H9 (cell line): ENCODE measurements around the gene ARMC5. TPM values are rescaled to one million over a fixed set of nuclear protein-coding genes. Genes with fewer than 3 reads are reported as not detected.

ENCODE experiments used
- DNase-seq: peaks from one replicate; pipeline ENCODE4 v3.0.0-alpha.2; 2017
- H2AFZ ChIP-seq: one replicate; pipeline ENCODE4 v1.6.1; 2013; ENCODE audit warnings: mild to moderate bottlenecking, low read length, control low read depth, moderate library complexity
- H2AK5ac ChIP-seq: 2 replicates; pipeline ENCODE4 v1.6.1; 2013; ENCODE audit warnings: low read length, control low read depth, mixed read lengths; ENCODE audit not compliant: insufficient read length
- H2BK120ac ChIP-seq: one replicate; pipeline ENCODE4 v1.6.1; 2013; ENCODE audit warnings: low read depth, mild to moderate bottlenecking, low read length, control low read depth, inconsistent platforms; ENCODE audit not compliant: poor library complexity, severe bottlenecking
- H2BK12ac ChIP-seq: 2 replicates; pipeline ENCODE4 v1.6.1; 2013; ENCODE audit warnings: low read length, control low read depth, mixed read lengths, low read depth; ENCODE audit not compliant: insufficient read length
- H2BK15ac ChIP-seq: 2 replicates; pipeline ENCODE4 v1.6.1; 2013; ENCODE audit warnings: low read depth, low read length, control low read depth
- H2BK20ac ChIP-seq: one replicate; pipeline ENCODE4 v1.6.1; 2013; ENCODE audit warnings: low read depth, mild to moderate bottlenecking, low read length, control low read depth, inconsistent platforms; ENCODE audit not compliant: poor library complexity, severe bottlenecking
- H2BK5ac ChIP-seq: 2 replicates; pipeline ENCODE4 v1.6.1; 2013; ENCODE audit warnings: low read length, control low read depth, mixed read lengths; ENCODE audit not compliant: insufficient read length
- H3K14ac ChIP-seq: 2 replicates; pipeline ENCODE4 v1.6.1; 2013; ENCODE audit warnings: low read length, control low read depth; ENCODE audit not compliant: insufficient read depth
- H3K18ac ChIP-seq: 2 replicates; pipeline ENCODE4 v1.6.1; 2013; ENCODE audit warnings: low read depth, mild to moderate bottlenecking, mixed read lengths, low read length, control low read depth; ENCODE audit not compliant: insufficient read length
- H3K23ac ChIP-seq: 2 replicates; pipeline ENCODE4 v1.6.1; 2013; ENCODE audit warnings: low read length, control low read depth, mixed read lengths, low read depth; ENCODE audit not compliant: insufficient read length
- H3K23me2 ChIP-seq: 2 replicates; pipeline ENCODE4 v1.6.1; 2013; ENCODE audit warnings: low read depth, mild to moderate bottlenecking, mixed read lengths, low read length, control low read depth; ENCODE audit not compliant: insufficient read length, poor library complexity, severe bottlenecking
- H3K27ac ChIP-seq: 2 replicates; pipeline ENCODE4 v1.5.1; 2013; ENCODE audit warnings: low read length, control low read depth, mixed read lengths, low read depth; ENCODE audit not compliant: insufficient read length
- H3K27me3 ChIP-seq: 2 replicates; pipeline ENCODE4 v1.6.1; 2013; ENCODE audit warnings: low read length, control low read depth, inconsistent platforms; ENCODE audit not compliant: insufficient read depth
- H3K4ac ChIP-seq: 2 replicates; pipeline ENCODE4 v1.6.1; 2013; ENCODE audit warnings: low read depth, mild to moderate bottlenecking, control low read depth, inconsistent platforms, low read length, moderate library complexity
- H3K4me1 ChIP-seq: 2 replicates; pipeline ENCODE4 v1.6.1; 2013; ENCODE audit warnings: low read length, control low read depth, inconsistent platforms; ENCODE audit not compliant: insufficient read depth
- H3K4me2 ChIP-seq: 2 replicates; pipeline ENCODE4 v1.6.1; 2013; ENCODE audit warnings: low read length, control low read depth, mixed read lengths; ENCODE audit not compliant: insufficient read length, insufficient read depth
- H3K56ac ChIP-seq: 2 replicates; pipeline ENCODE4 v1.6.1; 2013; ENCODE audit warnings: low read depth, mild to moderate bottlenecking, mixed read lengths, low read length, control low read depth; ENCODE audit not compliant: insufficient read length
- H3K79me1 ChIP-seq: 2 replicates; pipeline ENCODE4 v1.6.1; 2013; ENCODE audit warnings: low read depth, mild to moderate bottlenecking, moderate library complexity, low read length, control low read depth, inconsistent platforms; ENCODE audit not compliant: insufficient read depth, poor library complexity, severe bottlenecking
- H3K79me2 ChIP-seq: 2 replicates; pipeline ENCODE4 v1.6.1; 2013; ENCODE audit warnings: low read length, control low read depth, inconsistent platforms; ENCODE audit not compliant: insufficient read depth
- H3K9ac ChIP-seq: 2 replicates; pipeline ENCODE4 v1.6.1; 2013; ENCODE audit warnings: low read length, control low read depth, mixed read lengths; ENCODE audit not compliant: insufficient read length; ENCODE audit errors: extremely low read depth
- H3K9me3 ChIP-seq: one replicate; pipeline ENCODE4 v1.6.1; 2013; ENCODE audit warnings: low read depth, low read length, inconsistent platforms; ENCODE audit not compliant: control insufficient read depth
- H3T11ph ChIP-seq: one replicate; pipeline ENCODE4 v1.6.1; 2013; ENCODE audit warnings: mild to moderate bottlenecking, low read length, control low read depth, inconsistent platforms
- H4K20me1 ChIP-seq: one replicate; pipeline ENCODE4 v1.6.1; 2013; ENCODE audit not compliant: control insufficient read depth, insufficient read length, insufficient read depth
- H4K5ac ChIP-seq: 2 replicates; pipeline ENCODE4 v1.6.1; 2013; ENCODE audit warnings: low read depth, mild to moderate bottlenecking, mixed read lengths, low read length, control low read depth; ENCODE audit not compliant: insufficient read length
- H4K8ac ChIP-seq: replicated peaks from 2 replicates; pipeline ENCODE4 v1.6.1; 2013; ENCODE audit warnings: low read length, control low read depth, mixed read lengths, low read depth; ENCODE audit not compliant: insufficient read length
- H4K91ac ChIP-seq: 2 replicates; pipeline ENCODE4 v1.6.1; 2013; ENCODE audit warnings: low read depth, mild to moderate bottlenecking, moderate library complexity, mixed read lengths, low read length, control low read depth; ENCODE audit not compliant: insufficient read length
- H3K27ac Mint-ChIP-seq, 3 experiments: 2 replicates in 2 of 3; 3 replicates in 1 of 3; pipeline ENCODE4 v1.8.0; 2020 to 2021; ENCODE audit warnings: mixed read lengths in 3 of 3, mild to moderate bottlenecking in 1 of 3, moderate library complexity in 1 of 3
- H3K27me3 Mint-ChIP-seq: 2 replicates; pipeline ENCODE4 v1.8.0; 2021; ENCODE audit warnings: low read depth, mild to moderate bottlenecking, moderate library complexity, mixed read lengths
- H3K36me3 Mint-ChIP-seq, 3 experiments: 2 replicates in 2 of 3; 3 replicates in 1 of 3; pipeline ENCODE4 v1.8.0; 2020 to 2021; ENCODE audit warnings: low read depth in 3 of 3, mixed read lengths in 3 of 3; ENCODE audit not compliant: insufficient read depth in 1 of 3
- H3K4me1 Mint-ChIP-seq, 2 experiments: 2 replicates each; pipeline ENCODE4 v1.8.0; 2020; ENCODE audit warnings: mixed read lengths in 2 of 2
- H3K4me3 Mint-ChIP-seq, 2 experiments: 2 replicates in 1 of 2; 3 replicates in 1 of 2; pipeline ENCODE4 v1.8.0; 2020 to 2021; ENCODE audit warnings: mild to moderate bottlenecking in 2 of 2, mixed read lengths in 2 of 2, moderate library complexity in 1 of 2
- H3K9me3 Mint-ChIP-seq, 2 experiments: 2 replicates in 1 of 2; 3 replicates in 1 of 2; pipeline ENCODE4 v1.8.0; 2020; ENCODE audit warnings: mild to moderate bottlenecking in 2 of 2, mixed read lengths in 2 of 2, moderate library complexity in 1 of 2
- CTCF ChIP-seq: fragments of 200-600 bp; sonication (generic); conservative IDR thresholded peaks from 3 replicates; pipeline ENCODE4 v1.8.0; 2021; ENCODE audit warnings: antibody characterized with exemption, mild to moderate bottlenecking
- WGBS: extraction: QIAGEN DNeasy Blood & Tissue Kit; methylation state at CpG from one replicate; pipeline ENCODE4 v1.1.7; 2013; ENCODE audit warnings: missing lambda C conversion rate, low lambda C conversion rate, mixed read lengths; ENCODE audit not compliant: insufficient read length; ENCODE audit errors: extremely low coverage; 5-methylcytosine and 5-hydroxymethylcytosine counted together
- total RNA-seq: library from RNA; stranded (reverse); gene quantifications from 2 replicates; pipeline ENCODE4 v1.2.1, GENCODE V29; 2021

ARMC5 gene
- total RNA-seq, 1 experiment from 2014 or later = 18.7 TPM

- no peaks in the 10 kb centered on the region for H3K36me3 Mint-ChIP-seq
These were observed 37.7 kb upstream of the ARMC5 start for GRCh38 chr16:31421587-31421986.

More at GRCh38 chr16:31421587-31421986, 37.7 kb upstream of the ARMC5 start:
- Histone ChIP-seq H3T11ph (no peak overlapping the region), H3K14ac (no peak overlapping the region), H3K27me3 (peaks cover 4% of the 10 kb centered on the region; the same call in 1 of the 2 replicates), H3K4me2 (no peak overlapping the region), H2BK120ac (no peak overlapping the region), H3K9ac (no peak overlapping the region), H3K23me2 (no peaks in the 10 kb centered on the region), H2BK5ac (no peak overlapping the region), H3K79me1 (no peaks in the 10 kb centered on the region), H4K8ac (no peak overlapping the region), H3K23ac (no peak overlapping the region), H3K4me1 (no peaks in the 10 kb centered on the region), H3K27ac (no peak overlapping the region), H3K18ac (no peak overlapping the region), H2BK15ac (no peak overlapping the region), H2AFZ (no peak overlapping the region), H4K20me1 (no peaks in the 10 kb centered on the region), H3K9me3 (no peaks in the 10 kb centered on the region), H3K4ac (no peak overlapping the region), H4K91ac (no peak overlapping the region), H2BK12ac (no peak overlapping the region), H3K79me2 (no peaks in the 10 kb centered on the region), H4K5ac (no peak overlapping the region), H2BK20ac (no peak overlapping the region), H3K56ac (no peak overlapping the region), H2AK5ac (no peak overlapping the region)
- H3K4me3 Mint-ChIP-seq = no peak overlapping the region; a peak in 1 of 5 replicates
- no CpG with 5 or more reads among the region's 6 CpGs for WGBS
- H3K27ac Mint-ChIP-seq = no peak overlapping the region
- no peaks in the 10 kb centered on the region for H3K4me1 Mint-ChIP-seq
- peaks cover 0 to 4% of the 10 kb centered on the region in 2 experiments; a peak in 3 of 5 replicates for H3K9me3 Mint-ChIP-seq
- H3K27me3 Mint-ChIP-seq = peaks cover 22% of the 10 kb centered on the region
- no peak for DNase-seq
- TF ChIP-seq CTCF = no peak
